Measurements from ENCODE around the gene SLC2A1. TPM values are rescaled to one million over a fixed set of nuclear protein-coding genes. Genes with fewer than 3 reads are reported as not detected.

SLC2A1 gene
- total and polyA plus RNA-seq, 9 of the 15 experiments (the other 6 are each of a cell fraction or from before 2014, with no cell fraction given), result 12.6 to 153 (median 48.0) TPM

GRCh38 chr1:42958488-42959319, at the start of gene SLC2A1 (continued):
- TF ChIP-seq, protein P1, sequence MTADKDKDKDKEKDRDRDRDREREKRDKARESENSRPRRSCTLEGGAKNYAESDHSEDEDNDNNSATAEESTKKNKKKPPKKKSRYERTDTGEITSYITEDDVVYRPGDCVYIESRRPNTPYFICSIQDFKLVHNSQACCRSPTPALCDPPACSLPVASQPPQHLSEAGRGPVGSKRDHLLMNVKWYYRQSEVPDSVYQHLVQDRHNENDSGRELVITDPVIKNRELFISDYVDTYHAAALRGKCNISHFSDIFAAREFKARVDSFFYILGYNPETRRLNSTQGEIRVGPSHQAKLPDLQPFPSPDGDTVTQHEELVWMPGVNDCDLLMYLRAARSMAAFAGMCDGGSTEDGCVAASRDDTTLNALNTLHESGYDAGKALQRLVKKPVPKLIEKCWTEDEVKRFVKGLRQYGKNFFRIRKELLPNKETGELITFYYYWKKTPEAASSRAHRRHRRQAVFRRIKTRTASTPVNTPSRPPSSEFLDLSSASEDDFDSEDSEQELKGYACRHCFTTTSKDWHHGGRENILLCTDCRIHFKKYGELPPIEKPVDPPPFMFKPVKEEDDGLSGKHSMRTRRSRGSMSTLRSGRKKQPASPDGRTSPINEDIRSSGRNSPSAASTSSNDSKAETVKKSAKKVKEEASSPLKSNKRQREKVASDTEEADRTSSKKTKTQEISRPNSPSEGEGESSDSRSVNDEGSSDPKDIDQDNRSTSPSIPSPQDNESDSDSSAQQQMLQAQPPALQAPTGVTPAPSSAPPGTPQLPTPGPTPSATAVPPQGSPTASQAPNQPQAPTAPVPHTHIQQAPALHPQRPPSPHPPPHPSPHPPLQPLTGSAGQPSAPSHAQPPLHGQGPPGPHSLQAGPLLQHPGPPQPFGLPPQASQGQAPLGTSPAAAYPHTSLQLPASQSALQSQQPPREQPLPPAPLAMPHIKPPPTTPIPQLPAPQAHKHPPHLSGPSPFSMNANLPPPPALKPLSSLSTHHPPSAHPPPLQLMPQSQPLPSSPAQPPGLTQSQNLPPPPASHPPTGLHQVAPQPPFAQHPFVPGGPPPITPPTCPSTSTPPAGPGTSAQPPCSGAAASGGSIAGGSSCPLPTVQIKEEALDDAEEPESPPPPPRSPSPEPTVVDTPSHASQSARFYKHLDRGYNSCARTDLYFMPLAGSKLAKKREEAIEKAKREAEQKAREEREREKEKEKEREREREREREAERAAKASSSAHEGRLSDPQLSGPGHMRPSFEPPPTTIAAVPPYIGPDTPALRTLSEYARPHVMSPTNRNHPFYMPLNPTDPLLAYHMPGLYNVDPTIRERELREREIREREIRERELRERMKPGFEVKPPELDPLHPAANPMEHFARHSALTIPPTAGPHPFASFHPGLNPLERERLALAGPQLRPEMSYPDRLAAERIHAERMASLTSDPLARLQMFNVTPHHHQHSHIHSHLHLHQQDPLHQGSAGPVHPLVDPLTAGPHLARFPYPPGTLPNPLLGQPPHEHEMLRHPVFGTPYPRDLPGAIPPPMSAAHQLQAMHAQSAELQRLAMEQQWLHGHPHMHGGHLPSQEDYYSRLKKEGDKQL (CRISPR knock-in tag; IDR thresholded peaks at IDR 0.05; ENCODE audit: borderline replicate concordance), result no peak; the same call in 1 of the 2 replicates
- TF ChIP-seq RBM14 (IDR thresholded peaks at IDR 0.05; ENCODE audit: borderline replicate concordance, insufficient read depth, low read depth, low read length) (no peak), PTBP1 (IDR thresholded peaks at IDR 0.05; ENCODE audit: low read depth, low read length) (0 out of 2 replicates have a peak, but pooled peaks have one; percentile 74), HDAC6 (IDR thresholded peaks at IDR 0.05; ENCODE audit: low read depth, low read length) (no peak), SIN3A (IDR thresholded peaks at IDR 0.05; ENCODE audit: borderline replicate concordance in 2 of 2, control insufficient read depth in 1 of 2, low read depth in 2 of 2, low read length in 2 of 2) (peak; percentile 14 to 36; a peak in 1 of 4 replicates), RBBP5 (IDR thresholded peaks at IDR 0.05; ENCODE audit: borderline replicate concordance, insufficient read depth, low read length, poor library complexity, severe bottlenecking) (peak; percentile 89), PHF21A (IDR thresholded peaks at IDR 0.05; ENCODE audit: borderline replicate concordance, low read depth) (0 out of 2 replicates have a peak, but pooled peaks have one; percentile 17), DPF2 (IDR thresholded peaks at IDR 0.05) (no peak), ETS2 (tag; IDR thresholded peaks at IDR 0.05; ENCODE audit: borderline replicate concordance, poor library complexity, severe bottlenecking) (no peak)
- TF ChIP-seq, protein P2, sequence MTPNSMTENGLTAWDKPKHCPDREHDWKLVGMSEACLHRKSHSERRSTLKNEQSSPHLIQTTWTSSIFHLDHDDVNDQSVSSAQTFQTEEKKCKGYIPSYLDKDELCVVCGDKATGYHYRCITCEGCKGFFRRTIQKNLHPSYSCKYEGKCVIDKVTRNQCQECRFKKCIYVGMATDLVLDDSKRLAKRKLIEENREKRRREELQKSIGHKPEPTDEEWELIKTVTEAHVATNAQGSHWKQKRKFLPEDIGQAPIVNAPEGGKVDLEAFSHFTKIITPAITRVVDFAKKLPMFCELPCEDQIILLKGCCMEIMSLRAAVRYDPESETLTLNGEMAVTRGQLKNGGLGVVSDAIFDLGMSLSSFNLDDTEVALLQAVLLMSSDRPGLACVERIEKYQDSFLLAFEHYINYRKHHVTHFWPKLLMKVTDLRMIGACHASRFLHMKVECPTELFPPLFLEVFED (CRISPR knock-in tag; conservative IDR thresholded peaks at IDR 0.05), result no peak
- TF ChIP-seq, protein P3, sequence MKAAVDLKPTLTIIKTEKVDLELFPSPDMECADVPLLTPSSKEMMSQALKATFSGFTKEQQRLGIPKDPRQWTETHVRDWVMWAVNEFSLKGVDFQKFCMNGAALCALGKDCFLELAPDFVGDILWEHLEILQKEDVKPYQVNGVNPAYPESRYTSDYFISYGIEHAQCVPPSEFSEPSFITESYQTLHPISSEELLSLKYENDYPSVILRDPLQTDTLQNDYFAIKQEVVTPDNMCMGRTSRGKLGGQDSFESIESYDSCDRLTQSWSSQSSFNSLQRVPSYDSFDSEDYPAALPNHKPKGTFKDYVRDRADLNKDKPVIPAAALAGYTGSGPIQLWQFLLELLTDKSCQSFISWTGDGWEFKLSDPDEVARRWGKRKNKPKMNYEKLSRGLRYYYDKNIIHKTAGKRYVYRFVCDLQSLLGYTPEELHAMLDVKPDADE (conservative IDR thresholded peaks at IDR 0.05; ENCODE audit: control insufficient read depth, low read depth, low read length), result peak; percentile 28
- TF ChIP-seq, protein P4, sequence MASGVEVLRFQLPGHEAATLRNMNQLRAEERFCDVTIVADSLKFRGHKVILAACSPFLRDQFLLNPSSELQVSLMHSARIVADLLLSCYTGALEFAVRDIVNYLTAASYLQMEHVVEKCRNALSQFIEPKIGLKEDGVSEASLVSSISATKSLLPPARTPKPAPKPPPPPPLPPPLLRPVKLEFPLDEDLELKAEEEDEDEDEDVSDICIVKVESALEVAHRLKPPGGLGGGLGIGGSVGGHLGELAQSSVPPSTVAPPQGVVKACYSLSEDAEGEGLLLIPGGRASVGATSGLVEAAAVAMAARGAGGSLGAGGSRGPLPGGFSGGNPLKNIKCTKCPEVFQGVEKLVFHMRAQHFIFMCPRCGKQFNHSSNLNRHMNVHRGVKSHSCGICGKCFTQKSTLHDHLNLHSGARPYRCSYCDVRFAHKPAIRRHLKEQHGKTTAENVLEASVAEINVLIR (CRISPR knock-in tag; IDR thresholded peaks at IDR 0.05), result no peak
- TF ChIP-seq, protein P5, sequence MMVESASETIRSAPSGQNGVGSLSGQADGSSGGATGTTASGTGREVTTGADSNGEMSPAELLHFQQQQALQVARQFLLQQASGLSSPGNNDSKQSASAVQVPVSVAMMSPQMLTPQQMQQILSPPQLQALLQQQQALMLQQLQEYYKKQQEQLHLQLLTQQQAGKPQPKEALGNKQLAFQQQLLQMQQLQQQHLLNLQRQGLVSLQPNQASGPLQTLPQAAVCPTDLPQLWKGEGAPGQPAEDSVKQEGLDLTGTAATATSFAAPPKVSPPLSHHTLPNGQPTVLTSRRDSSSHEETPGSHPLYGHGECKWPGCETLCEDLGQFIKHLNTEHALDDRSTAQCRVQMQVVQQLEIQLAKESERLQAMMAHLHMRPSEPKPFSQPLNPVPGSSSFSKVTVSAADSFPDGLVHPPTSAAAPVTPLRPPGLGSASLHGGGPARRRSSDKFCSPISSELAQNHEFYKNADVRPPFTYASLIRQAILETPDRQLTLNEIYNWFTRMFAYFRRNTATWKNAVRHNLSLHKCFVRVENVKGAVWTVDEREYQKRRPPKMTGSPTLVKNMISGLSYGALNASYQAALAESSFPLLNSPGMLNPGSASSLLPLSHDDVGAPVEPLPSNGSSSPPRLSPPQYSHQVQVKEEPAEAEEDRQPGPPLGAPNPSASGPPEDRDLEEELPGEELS (CRISPR knock-in tag; IDR thresholded peaks at IDR 0.05; ENCODE audit: borderline replicate concordance), result no peak
